NCI-H2196 treated with DMSO at 0.1 percent for 48 hours (cell line): ENCODE measurements around the gene IDH3B.
"Not testable (repeated sequence)": the region's sequence is repeated elsewhere in the genome, so short reads cannot be mapped to it uniquely, and the experiment has no call there.

Experiments
- DNase-seq: peaks from one replicate; lab custom pipeline; 2025; ENCODE audit not compliant: unreplicated experiment; lab: John Stamatoyannopoulos, UW

The IDH3B gene

DNA sequence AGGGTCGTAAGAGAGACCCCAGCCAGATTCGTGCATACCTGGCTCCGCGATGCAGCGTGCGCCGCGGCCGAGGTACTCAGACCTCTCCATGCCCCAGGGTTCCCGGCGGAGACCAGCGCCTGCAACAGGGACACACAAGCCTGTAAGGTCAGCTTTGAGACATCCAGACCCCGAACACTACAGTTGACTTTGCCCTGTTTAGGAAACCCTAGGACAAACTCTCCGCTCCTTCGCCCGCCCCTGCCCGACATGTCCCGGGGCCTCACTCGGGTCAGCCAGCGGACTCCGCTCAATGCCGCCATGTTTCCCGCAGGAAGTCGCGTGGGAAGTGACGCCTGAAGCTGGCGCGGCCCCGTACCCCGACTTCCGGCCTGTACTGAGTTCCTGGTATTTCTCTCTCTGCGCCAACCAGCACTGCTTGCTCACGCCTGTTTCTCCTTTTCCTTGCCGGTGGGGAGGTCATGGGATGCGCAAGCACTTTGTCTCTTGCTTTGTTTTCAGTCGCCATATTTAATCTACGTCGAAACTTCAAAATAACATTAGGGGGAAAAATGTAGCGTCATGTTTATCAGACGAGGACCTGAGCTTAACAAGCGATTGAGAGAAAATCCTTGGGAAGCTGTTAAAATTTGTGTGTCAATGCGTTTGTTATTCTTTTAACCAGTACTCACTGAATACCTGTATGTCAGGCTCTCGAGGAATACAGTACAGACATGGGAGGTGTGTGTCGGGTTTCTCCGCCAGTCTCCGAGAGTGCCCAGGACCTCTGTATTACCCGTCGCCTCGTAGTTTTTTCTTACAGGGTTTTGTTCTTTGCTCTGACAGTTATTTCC, at the start of gene IDH3B:
IDH3B (minus strand) TSS at position 330 of the 833 bp plus-strand sequence; CDS start at position 302, 28 bp downstream.
- DNase-seq: peak; percentile 93

- no peak for DNase-seq
Observed at GRCh38 chr20:2713285-2713684, 49.3 kb upstream of the IDH3B start.

GRCh38 chr20:2709205-2709981, 45.4 kb upstream of the IDH3B start:
- DNase-seq: no peak

GRCh38 chr20:2708665-2709064, 44.6 kb upstream of the IDH3B start:
- DNase-seq: no peak

- DNase-seq: no peak
Observed at GRCh38 chr20:2708073-2708415, 44.0 kb upstream of the IDH3B start.

DNA sequence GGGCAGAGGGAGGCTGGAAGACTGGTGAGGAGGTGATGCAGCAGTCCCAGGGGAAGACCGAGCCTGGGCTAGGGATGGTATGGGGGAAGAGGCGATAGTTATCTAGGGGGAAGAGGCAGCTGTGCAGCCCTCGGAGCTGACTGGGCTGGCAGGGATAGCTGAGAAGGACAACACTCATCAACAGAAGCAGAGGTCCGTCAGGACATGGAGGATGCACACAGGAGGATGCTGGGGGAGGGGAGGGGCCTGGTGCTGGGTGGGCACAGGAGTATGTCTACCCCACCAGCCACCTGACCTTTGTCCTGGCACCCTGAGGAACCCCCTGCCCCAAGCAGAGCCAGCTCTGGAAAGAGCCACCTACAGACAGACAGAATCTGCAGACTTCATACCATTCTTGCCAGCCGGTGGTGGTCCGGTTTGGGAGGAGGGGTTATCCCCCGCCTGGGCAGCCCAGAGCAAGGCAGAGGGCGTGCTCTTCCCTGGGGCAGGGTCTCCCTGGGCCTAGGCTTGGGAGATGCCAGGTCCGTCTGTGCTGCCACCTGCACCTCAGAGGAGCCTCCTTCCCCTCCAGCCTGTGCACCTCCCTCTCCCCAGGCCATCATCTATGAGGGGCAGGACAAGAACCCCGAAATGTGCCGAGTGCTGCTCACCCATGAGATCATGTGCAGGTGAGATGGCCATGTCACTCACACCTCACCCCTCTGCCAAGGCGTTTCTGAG, 43.5 kb upstream of the IDH3B start:
- DNase-seq: no peak

GRCh38 chr20:2706688-2707352, 42.8 kb upstream of the IDH3B start:
- DNase-seq: no peak

DNA sequence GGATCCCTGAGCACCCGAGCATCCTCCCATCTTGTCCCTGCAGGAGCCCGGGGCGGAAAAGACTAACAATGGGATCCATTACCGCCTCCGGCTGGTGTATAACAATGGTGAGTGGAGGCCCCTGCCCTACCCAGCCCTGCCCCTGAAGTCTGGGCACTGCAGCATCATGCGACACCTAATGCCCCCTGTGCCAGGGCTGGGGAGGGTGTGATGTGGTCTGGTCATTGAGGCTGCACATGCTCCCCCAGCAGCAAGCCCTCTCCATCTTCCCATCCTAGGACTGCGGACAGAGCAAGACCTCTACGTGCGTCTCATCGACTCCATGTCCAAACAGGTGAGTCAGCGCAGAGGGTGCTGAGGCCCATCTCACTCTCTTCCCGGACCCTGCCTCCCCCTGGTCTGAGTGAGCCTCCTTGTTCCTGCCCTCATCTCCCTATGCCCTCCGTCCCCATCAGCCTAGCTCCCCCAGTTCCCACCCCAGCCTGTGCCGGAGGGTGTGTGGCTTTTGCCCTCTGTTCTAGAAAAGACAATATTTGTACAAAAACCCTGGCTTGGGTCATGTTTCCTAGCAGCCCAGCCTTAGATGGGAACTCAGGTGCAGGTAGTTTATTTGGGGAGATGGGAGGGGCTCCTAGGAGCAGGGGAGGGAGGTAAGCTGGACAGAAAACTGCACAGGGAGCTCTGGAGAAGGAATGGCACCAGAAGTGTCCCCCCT, 42.1 kb upstream of the IDH3B start:
- no peak for DNase-seq

- no peak for DNase-seq
Observed at GRCh38 chr20:2703716-2704475, 39.9 kb upstream of the IDH3B start.

DNA sequence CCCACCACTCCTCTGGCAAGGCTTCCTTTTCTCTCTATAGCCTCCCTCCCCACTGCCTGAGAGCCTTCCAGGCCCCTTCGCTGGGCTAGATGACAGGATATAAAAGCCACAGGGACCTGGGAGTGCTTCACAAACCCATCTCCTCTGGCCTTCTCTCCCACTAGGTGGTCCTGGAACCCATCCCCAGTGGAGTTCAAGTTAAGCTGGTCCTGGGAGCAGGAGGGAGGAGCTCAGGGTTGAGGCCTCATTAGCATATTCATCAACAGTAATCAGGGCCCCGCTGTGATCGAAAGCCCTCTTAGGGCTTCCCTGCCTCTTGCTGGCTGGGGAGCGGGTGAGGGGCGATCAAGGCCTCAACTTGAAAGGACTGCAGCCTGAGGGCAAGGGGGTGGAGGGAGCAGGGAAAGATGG, 37.7 kb upstream of the IDH3B start:
- DNase-seq: no peak

DNA sequence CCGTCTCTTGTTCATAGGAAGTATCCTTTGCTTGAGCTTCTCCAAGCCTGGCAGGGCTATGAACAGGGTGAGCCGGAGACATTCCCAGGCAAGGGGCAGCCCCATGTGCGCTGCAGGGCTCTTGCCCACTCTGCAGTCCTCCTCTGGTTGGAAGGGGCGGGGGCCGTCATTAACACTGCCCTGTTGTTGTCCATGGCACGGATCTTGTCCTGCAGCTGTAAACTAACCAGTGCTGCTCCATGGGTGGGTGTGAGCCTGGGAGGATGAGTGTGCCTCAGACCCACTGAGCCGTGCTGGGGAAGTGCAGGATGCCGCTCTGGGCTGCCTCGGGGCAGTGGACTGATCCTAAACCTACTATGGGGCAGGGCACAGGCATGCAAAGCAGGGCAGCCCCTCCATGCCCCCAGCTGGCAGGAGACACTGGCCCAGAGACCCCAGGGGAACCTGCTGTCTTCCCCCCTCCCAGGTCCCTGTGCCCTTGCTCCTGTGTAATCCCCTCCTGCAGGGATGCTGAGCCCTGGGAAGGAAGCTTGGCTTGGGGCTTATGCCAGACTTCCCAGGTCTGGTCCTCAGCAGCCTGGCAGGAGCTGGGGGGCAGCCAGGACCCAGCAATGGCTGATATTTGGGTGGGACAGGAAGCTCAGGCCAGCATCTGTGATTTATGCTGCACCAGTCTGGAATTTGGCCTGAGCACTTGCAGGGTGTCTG, 37.1 kb upstream of the IDH3B start:
- no peak for DNase-seq

GRCh38 chr20:2699775-2700413, 35.9 kb upstream of the IDH3B start:
- no peak for DNase-seq

- no peak for DNase-seq
Observed at GRCh38 chr20:2698912-2699311, 34.9 kb upstream of the IDH3B start.

DNA sequence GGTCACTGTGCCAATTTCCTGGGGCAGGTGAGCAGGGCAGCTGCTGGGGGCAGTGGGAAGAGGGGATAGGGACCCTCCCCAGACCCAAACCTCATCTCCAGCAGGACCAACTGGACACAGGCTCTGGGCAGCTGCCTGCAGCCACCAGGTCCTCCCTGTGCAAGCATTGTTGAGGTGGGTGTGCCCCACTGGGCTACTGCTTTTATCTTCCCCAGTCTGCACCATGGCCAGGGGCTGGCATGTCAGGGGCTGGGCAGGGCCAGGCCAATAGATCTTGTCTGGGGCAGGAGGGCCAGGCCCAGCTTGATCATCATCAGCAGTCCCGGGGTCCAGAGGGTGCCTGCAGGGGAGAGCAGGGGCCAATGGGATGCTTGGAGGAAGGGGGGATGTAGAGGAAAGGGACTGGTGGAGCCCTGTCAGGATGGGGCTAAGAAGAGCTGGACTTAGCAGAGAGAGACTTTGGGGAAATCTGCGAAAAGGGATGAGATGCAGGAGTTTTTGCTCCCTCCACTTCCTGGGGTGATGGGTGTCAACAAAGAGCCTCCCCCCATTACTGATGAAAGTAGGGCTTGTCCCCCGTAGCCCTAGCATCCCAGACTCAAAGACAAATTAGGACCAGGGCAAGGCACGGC, 34.3 kb upstream of the IDH3B start:
- DNase-seq: no peak

GRCh38 chr20:2697768-2698167, 33.8 kb upstream of the IDH3B start:
- DNase-seq: no peak

- DNase-seq: no peak
Observed at GRCh38 chr20:2696646-2697045, 32.6 kb upstream of the IDH3B start.

- not testable (repeated sequence) for DNase-seq
Observed at GRCh38 chr20:2695984-2696525, 32.0 kb upstream of the IDH3B start.
